HAP-1 (cell line): Measurements from ENCODE around the gene PADI1.
A peak's percentile ranks its signal among the peaks of the same experiment; 100 is the strongest.

Source experiments
- DNase-seq, 2 experiments: peaks; one replicate each; pipeline ENCODE4 v3.0.0-alpha.2; 2016 to 2020; ENCODE audit warnings: low spot score in 2 of 2
- H3K27me3 ChIP-seq: fragments of 250-450 bp; sonication (Bioruptor Pico); 2 replicates; pipeline ENCODE4 v1.5.1; 2020; ENCODE audit warnings: low read depth, mild to moderate bottlenecking, moderate library complexity
- H3K36me3 ChIP-seq: fragments of 250-450 bp; sonication (Bioruptor Pico); replicated peaks from 2 replicates; pipeline ENCODE4 v1.5.1; 2020; ENCODE audit warnings: mild to moderate bottlenecking
- H3K4me1 ChIP-seq: fragments of 250-450 bp; sonication (Bioruptor Pico); 2 replicates; pipeline ENCODE4 v1.5.1; 2020; ENCODE audit warnings: mild to moderate bottlenecking
- H3K4me3 ChIP-seq: fragments of 250-450 bp; sonication (Bioruptor Pico); 2 replicates; pipeline ENCODE4 v1.5.1; 2020; ENCODE audit warnings: mild to moderate bottlenecking, moderate library complexity
- H3K9me3 ChIP-seq: fragments of 250-450 bp; sonication (Bioruptor Pico); 2 replicates; pipeline ENCODE4 v1.5.1; 2020; ENCODE audit warnings: mild to moderate bottlenecking, moderate library complexity
- in situ Hi-C: fragments of 300-500 bp; cut with MboI; formaldehyde crosslinking; loops from 3 replicates; pipeline ENCODE4 v1.14.3; 2020; ENCODE audit warnings: low sequenced_read_pairs, inconsistent platforms, mixed read lengths

PADI1 gene

DNA sequence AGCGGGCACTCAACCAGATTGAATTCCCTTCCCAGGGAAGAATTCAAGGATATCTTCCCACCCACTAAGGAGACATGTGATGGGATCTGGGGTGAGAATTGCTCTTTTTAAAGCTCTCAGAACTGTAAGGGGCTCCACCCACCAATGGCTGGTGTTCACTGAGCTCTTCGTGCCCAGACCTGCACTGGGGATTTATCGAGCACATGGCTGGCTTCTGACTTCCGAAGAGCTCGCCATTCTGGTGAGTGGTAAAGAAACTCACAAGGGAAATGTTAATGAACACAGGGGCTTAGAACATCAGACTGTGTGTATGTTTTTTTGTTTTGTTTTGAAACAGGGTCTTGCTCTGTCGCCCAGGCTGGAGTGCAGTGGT, 53.8 kb downstream of the PADI1 start:
- H3K4me1 ChIP-seq = no peaks in the 10 kb centered on the region
- H3K27me3 ChIP-seq = peaks cover 24% of the 10 kb centered on the region
- H3K36me3 ChIP-seq = no peaks in the 10 kb centered on the region
- in situ Hi-C loops = no loop called here
- H3K9me3 ChIP-seq = no peaks in the 10 kb centered on the region
- no peak for DNase-seq
- no peak overlapping the region for H3K4me3 ChIP-seq

DNA sequence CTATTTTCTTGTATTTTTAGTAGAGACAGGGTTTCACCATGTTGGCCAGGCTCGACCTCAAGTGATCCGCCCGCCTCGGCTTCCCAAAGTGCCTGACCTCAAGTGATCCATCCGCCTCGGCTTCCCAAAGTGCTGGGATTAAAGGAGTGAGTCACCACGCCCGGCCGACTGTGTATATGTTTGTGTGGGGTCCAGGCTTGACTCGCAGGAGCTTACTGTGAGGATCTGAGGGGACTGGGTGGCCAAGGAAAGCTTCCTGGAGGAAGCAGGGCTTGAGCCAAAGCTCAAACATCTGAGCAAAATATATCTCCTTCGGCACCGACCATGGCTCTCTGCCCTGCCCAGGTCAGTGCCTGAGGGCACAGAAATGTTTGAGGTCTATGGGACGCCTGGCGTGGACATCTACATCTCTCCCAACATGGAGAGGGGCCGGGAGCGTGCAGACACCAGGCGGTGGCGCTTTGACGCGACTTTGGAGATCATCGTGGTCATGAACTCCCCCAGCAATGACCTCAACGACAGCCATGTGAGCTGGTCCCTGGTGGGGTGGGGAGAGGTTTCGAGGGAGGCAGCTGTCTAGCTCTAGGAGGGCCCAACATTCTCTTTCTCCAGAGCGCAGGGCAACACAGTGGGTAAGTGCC, 54.4 kb downstream of the PADI1 start:
- Histone ChIP-seq H3K4me3 (no peak overlapping the region), H3K36me3 (no peaks in the 10 kb centered on the region), H3K27me3 (peaks cover 24% of the 10 kb centered on the region), H3K9me3 (no peaks in the 10 kb centered on the region), H3K4me1 (no peaks in the 10 kb centered on the region)
- in situ Hi-C loops = no loop called here
- DNase-seq = no peak

DNA sequence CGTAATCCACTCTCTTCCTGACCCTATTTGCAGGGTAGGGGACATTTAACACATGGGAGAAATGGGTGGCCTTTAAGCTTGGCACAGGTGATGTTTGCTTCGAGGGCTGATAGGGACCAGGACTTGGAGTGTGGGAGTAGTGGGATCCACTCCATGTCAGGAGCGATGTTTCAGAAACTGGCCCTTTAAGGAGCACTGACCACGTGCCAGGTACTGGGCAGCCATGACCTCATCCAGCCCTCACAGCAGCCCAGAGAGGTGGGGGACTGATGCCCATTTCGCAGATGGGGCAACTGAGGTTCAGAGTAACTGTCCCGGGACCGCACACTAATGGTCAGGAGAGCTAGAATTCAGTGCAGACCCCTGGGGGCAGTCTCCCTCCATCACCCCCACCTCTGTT, 55.3 kb downstream of the PADI1 start:
- H3K4me1 ChIP-seq = no peaks in the 10 kb centered on the region
- H3K4me3 ChIP-seq = no peak overlapping the region
- peaks cover 24% of the 10 kb centered on the region for H3K27me3 ChIP-seq
- in situ Hi-C loops = no loop called here
- no peaks in the 10 kb centered on the region for H3K36me3 ChIP-seq
- H3K9me3 ChIP-seq = no peaks in the 10 kb centered on the region
- DNase-seq = no peak

DNA sequence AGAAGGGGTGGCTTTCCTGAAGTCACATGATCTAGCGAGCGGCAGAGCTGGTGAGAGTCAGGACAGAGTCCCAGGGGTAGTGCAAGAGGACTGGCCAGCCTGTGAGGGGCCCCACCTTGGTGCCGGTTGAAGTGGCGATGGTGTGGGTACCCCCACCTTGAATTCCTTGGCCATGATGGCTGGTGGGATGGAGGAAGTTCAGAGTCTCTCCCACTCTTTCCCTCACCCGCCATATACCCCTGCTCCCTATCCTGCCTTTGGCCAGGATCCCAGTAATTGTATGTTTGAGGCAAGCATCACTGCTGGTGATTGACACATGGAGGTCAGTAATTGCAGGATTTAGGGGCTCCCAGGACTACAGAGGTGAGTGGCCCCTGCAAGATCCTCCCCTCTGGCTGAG, 55.8 kb downstream of the PADI1 start:
- no peaks in the 10 kb centered on the region for H3K4me1 ChIP-seq
- H3K36me3 ChIP-seq = no peaks in the 10 kb centered on the region
- H3K27me3 ChIP-seq = peaks cover 24% of the 10 kb centered on the region
- no peaks in the 10 kb centered on the region for H3K9me3 ChIP-seq
- H3K4me3 ChIP-seq = no peak overlapping the region
- in situ Hi-C loops = no loop called here
- no peak for DNase-seq

DNA sequence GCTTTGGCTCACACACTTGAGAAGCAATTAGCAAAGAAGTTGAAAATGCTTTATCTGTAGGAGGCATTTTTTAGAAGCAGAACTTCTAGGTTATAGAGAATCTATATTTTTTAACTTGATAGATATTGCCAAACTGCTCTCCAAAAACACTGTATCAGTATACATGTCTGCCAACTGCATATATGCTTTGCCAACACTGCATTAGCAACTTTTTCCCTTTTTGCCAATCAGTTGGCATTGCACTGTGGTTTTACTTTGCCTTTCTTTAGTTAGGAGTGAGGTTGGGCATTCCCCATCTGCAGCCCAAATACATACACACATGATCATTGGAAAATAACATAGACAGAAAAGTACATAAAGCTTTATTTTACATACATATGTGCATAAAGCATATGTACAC, 59.0 kb downstream of the PADI1 start:
- Histone ChIP-seq H3K27me3 (peaks cover 8% of the 10 kb centered on the region), H3K9me3 (no peaks in the 10 kb centered on the region), H3K36me3 (no peaks in the 10 kb centered on the region), H3K4me3 (no peak overlapping the region), H3K4me1 (no peaks in the 10 kb centered on the region)
- in situ Hi-C loops = no loop called here
- DNase-seq = no peak

DNA sequence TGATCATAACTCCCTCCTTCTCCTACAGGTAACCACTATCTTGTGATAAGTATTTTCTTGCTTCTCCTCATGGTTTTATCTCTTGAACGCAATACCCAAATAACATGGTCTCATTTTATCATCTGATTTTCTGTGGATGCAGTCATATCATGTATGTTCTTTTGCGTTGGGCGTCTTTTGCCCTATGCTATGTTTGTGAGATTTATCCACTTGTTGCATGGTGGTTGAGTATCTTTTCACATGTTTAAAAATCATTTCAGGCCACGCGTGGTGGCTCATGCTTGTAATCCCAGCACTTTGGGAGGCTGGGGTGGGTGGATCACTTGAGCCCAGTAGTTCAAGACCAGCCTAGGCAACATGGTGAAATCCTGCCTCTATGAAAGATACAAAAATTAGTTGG, 59.5 kb downstream of the PADI1 start:
- H3K4me3 ChIP-seq = no peak overlapping the region
- H3K9me3 ChIP-seq = no peaks in the 10 kb centered on the region
- H3K36me3 ChIP-seq = no peaks in the 10 kb centered on the region
- H3K27me3 ChIP-seq = peaks cover 5% of the 10 kb centered on the region
- DNase-seq = no peak
- H3K4me1 ChIP-seq = no peaks in the 10 kb centered on the region
- in situ Hi-C loops = no loop called here

DNA sequence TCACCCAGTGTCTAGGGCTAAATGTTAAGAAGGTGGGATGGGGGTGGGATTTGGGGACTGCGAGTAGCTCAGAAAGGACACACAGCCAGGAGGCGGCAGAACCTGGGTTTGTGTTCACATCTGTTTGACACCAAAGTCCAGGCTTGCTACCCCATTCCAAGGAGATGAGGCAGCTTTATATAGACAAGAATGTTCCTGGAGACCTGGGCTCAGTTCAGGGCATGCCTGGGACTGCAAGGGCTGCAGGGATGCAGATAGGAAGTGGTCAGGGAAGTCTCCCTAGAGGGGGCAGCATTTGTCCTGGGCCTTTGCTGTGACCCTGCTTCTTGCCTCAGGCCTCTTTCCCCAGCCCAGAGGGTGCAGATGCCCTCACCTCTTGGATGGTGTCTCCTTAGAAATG, 60.2 kb downstream of the PADI1 start:
- in situ Hi-C loops = no loop called here
- H3K4me3 ChIP-seq = no peak overlapping the region

DNA sequence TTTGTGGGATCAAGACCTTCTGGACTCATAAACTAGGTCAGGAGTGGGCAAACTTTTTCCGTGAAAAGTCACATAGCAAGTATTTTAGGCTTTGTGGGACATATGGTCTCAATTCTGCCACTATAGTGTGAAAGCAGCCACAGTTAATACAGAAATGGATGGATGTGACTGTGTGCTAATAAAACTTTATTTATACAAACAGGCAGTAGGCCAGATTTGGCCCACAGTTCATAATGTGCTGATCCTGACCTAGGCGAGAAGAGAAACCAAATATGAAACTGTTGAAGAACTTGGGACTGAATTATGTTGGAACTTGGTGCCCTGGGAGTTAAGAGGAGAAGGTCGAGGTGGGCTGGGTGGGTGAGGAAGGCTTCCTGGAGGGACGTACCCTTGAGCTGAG, 61.0 kb downstream of the PADI1 start:
- no peak for DNase-seq
- Histone ChIP-seq H3K9me3 (no peaks in the 10 kb centered on the region), H3K27me3 (peaks cover 1% of the 10 kb centered on the region; the same call in 1 of the 2 replicates), H3K36me3 (no peaks in the 10 kb centered on the region), H3K4me3 (no peak overlapping the region), H3K4me1 (no peaks in the 10 kb centered on the region)
- in situ Hi-C loops = no loop called here

More for the DNA sequence above, 60.2 kb downstream of the PADI1 start:
- H3K36me3 ChIP-seq = no peaks in the 10 kb centered on the region
- H3K4me1 ChIP-seq = no peaks in the 10 kb centered on the region
- no peaks in the 10 kb centered on the region for H3K9me3 ChIP-seq
- DNase-seq = no peak
- H3K27me3 ChIP-seq = peaks cover 3% of the 10 kb centered on the region; the same call in 1 of the 2 replicates

DNA sequence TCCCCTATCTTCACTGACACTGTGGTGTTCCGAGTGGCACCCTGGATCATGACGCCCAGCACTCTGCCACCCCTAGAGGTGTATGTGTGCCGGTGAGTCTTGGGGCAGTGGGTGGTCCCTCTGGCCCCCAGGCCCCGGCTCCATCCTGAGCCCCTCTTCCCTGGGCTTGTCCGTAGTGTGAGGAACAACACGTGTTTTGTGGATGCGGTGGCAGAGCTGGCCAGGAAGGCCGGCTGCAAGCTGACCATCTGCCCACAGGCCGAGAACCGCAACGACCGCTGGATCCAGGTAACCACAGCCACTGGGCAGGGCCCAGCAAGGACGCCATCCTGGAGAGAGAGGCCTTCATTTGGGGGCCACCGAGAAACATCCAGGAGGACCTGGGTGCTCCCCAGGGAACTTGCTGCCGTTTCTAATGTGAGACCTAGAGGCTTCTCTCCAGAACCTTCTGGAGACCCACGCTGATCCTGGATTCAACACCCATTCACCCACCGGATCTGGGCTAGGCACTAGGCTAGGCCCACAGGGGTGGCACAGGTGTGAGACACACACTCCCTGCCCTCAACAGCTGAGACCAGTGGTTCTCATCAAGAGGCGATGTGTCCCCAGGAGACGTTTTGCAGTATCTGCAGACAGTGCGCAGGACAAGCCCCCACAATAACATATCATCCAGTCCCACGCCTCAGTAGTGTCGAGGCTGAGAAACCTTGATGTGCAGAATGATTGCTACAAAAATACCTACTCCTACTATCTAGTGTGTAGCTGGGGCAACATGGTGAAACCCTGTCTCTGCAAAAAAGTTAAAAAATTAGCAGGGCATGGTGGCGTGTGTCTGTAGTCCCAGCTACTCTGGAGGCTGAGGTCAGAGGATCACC, 66.2 kb downstream of the PADI1 start:
- Histone ChIP-seq H3K36me3 (no peaks in the 10 kb centered on the region), H3K9me3 (no peaks in the 10 kb centered on the region), H3K4me1 (no peaks in the 10 kb centered on the region), H3K27me3 (no peaks in the 10 kb centered on the region; the same call in 1 of the 2 replicates), H3K4me3 (no peak overlapping the region)
- in situ Hi-C loops = no loop called here
- no peak for DNase-seq

DNA sequence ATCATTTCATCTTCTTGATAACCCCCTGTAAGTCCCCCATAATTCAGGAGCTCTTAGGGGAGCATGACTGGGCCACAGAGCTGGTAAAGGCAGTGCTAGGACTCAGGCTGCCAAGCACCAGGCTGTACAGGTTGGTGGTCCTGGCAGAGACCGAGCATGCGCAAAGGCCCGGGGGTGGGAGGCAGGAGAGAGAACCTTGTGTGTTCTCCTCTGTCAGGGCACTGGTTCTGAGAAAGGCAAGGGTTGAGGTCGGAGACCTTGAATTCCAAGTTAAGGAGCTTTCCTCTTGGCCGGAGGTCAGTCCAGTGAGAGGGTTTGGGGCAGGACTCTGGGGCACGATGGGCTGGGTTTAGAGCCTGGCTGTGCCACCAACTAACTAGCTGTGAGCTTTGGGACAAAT, 67.1 kb downstream of the PADI1 start:
- no peak for DNase-seq
- Histone ChIP-seq H3K36me3 (no peaks in the 10 kb centered on the region), H3K4me1 (no peaks in the 10 kb centered on the region), H3K27me3 (no peaks in the 10 kb centered on the region; the same call in 1 of the 2 replicates), H3K4me3 (no peak overlapping the region), H3K9me3 (no peaks in the 10 kb centered on the region)
- in situ Hi-C loops = no loop called here

DNA sequence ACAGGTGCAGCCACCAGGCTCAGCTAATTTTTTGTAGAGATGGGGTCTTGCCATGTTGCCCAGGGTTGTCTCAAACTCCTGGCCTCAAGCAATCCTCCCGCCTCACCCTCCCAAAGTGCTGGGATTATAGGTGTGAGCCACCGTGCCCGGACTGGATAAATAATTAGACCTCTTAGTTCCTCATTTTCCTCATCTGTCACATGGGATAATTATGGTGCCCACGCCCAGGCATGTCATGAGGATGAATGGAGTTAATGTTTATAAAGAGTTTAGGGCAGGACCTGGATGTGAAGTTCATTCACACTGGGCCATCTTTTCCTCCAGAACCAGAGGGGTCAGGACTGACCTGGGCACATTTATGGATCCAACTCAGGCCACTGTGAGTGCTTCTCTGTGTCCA, 67.7 kb downstream of the PADI1 start:
- DNase-seq = no peak
- in situ Hi-C loops = no loop called here
- H3K4me1 ChIP-seq = no peaks in the 10 kb centered on the region

DNA sequence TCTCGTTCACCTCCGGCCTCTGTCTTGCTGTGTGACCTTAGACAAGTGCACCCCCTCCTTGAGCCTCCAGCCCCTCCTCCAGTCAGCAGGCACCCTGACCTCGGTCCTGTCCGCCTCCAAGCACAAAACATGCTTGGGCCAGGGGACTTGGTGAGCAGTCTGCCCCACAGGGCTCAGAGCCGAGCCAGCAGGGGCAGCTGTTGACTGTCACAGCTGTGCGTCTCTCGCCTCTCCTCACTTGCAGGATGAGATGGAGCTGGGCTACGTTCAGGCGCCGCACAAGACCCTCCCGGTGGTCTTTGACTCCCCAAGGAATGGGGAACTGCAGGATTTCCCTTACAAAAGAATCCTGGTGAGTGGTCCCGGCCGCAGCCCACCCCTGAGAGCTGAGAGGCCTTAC, 68.2 kb downstream of the PADI1 start:
- DNase-seq = no peak
- no peaks in the 10 kb centered on the region for H3K36me3 ChIP-seq

More for the DNA sequence above, 67.7 kb downstream of the PADI1 start:
- H3K4me3 ChIP-seq = no peak overlapping the region
- no peaks in the 10 kb centered on the region for H3K9me3 ChIP-seq
- no peaks in the 10 kb centered on the region for H3K36me3 ChIP-seq
- no peaks in the 10 kb centered on the region; the same call in 1 of the 2 replicates for H3K27me3 ChIP-seq

DNA sequence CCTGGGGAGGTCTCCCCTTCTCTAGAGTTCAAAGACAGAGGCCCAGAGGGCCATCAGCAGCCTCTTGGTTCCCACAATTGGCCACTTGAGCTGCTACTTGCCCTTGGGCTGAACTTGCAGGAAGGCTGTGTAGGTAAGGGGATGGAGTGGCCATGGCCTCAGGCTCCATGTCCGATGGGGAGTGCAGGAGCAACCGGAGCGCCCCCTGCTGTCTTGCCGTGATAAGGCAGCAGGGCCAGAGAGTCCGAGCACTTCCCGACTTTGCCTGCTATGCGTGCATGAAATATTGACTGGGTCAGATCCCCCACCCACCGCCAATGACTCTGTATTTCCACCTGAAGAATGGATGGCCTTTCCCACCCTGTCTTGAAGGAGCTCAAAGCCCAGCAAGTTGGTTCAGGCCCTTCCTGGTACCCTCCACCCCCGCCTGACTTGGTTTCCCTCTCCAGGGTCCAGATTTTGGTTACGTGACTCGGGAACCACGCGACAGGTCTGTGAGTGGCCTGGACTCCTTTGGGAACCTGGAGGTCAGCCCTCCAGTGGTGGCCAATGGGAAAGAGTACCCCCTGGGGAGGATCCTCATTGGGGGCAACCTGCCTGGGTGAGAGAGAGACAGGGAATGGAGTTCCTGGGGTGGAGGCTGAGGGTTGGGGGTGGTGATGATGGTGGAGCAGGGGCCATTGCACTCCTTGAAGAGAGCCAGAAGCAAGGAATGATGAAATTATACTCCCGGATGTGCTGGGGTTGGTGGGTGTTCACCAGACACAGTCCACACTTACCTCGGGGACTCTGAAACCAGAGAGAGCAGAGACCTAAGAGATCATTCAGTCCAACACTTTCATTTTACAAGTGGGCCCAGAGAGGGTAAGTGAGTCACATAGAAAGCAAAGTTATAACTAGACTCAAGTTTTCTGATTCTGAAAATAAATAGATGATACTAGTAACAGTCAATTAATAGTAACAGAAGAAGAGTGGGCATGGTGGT, 69.5 kb downstream of the PADI1 start:
- Histone ChIP-seq H3K27me3 (no peaks in the 10 kb centered on the region; the same call in 1 of the 2 replicates), H3K36me3 (no peaks in the 10 kb centered on the region), H3K9me3 (no peaks in the 10 kb centered on the region), H3K4me3 (no peak overlapping the region), H3K4me1 (no peaks in the 10 kb centered on the region)
- in situ Hi-C loops = no loop called here
- DNase-seq = peak; percentile 28 to 83

More for the DNA sequence above, 68.2 kb downstream of the PADI1 start:
- Histone ChIP-seq H3K9me3 (no peaks in the 10 kb centered on the region), H3K4me3 (no peak overlapping the region), H3K4me1 (no peaks in the 10 kb centered on the region), H3K27me3 (no peaks in the 10 kb centered on the region; the same call in 1 of the 2 replicates)
- in situ Hi-C loops = no loop called here
